ENCODE results near the gene MED6. TPM values are rescaled to one million over a fixed set of nuclear protein-coding genes. Genes with fewer than 3 reads are reported as not detected.

The MED6 gene
- total RNA-seq, 4 donors from 2014 or later: 27.6 to 71.8 (median 45.9) TPM

DNA sequence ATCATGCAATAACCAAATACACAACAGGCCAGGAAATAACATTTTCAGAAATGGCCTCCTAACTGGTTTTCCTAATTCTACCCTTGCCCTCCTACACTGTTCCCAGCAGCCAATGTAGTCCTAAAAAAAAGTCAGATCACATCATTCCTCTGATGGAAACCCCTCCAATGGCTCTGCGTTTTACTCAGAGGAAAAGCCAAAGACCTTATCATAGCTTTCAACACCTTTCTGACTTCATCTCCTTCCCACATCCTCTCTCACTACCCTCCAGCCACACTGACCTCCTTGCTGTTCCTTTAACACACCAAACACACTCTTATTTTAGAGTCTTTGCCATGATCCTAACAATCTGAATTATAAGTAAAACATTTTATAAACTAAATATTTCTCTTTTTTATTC lies 1.1 kb downstream of the MED6 start:
- H3K4me1 ChIP-seq: peaks cover 0 to 9% of the 10 kb centered on the region in 2 donors
- DNase-seq: no peak
- no peaks in the 10 kb centered on the region for H3K9me3 ChIP-seq
- TF ChIP-seq POLR2A (IDR thresholded peaks at IDR 0.05) (no peak), CTCF (IDR thresholded peaks at IDR 0.05) (no peak)
- intact Hi-C loops (cut with DNase I; ENCODE audit: low total_unique reads): no loop called here
- no peak overlapping the region for H3K27ac ChIP-seq
- H3K36me3 ChIP-seq: no peaks in the 10 kb centered on the region
- no peaks in the 10 kb centered on the region for H3K27me3 ChIP-seq
- no peak overlapping the region for H3K4me3 ChIP-seq

GRCh38 chr14:70597731-70598130 lies 2.7 kb downstream of the MED6 start:
- Histone ChIP-seq H3K4me1 (peaks cover 0 to 9% of the 10 kb centered on the region in 2 donors), H3K36me3 (no peaks in the 10 kb centered on the region), H3K9me3 (no peaks in the 10 kb centered on the region), H3K4me3 (no peak overlapping the region), H3K27ac (no peak overlapping the region), H3K27me3 (no peaks in the 10 kb centered on the region)
- TF ChIP-seq CTCF (IDR thresholded peaks at IDR 0.05) (no peak), POLR2A (IDR thresholded peaks at IDR 0.05) (no peak)
- intact Hi-C loops (cut with DNase I; ENCODE audit: low total_unique reads): no loop called here
- no peak for DNase-seq

DNA sequence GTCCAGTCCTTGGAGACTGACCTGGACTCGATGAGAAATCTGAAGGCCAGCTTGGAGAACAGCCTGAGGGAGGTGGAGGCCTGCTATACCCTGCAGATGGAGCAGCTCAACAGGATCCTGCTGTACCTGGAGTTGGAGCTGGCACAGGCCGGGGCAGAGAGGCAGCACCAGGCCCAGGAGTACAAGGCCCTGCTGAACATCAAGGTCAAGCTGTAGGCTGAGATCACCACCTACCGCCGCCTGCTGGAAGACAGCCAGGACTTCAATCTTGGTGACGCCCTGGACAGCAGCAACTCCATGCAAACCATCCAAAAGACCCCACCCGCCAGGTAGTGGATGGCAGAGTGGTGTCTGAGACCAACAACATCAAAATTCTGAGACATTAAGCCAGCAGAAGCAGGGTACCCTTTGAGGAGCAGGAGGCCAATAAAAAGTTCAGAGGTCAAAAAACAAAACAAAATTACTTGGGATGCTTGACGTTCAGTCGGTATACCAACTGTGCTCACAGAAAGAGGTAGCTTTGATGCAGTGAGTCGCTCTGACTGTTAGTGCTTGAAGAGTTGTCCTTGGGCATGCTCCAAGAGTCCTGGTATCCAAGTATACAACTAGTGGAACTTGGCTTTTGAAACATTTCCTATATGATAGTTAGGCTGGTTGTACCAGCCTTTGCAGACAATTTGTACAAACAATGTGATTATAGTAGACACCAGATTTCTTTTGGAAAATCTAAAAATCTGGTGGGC lies 4.8 kb downstream of the MED6 start:
- no peaks in the 10 kb centered on the region for H3K27me3 ChIP-seq
- no peak overlapping the region for H3K4me3 ChIP-seq
- no peak for DNase-seq
- no peak overlapping the region for H3K27ac ChIP-seq
- intact Hi-C loops (cut with DNase I; ENCODE audit: low total_unique reads): no loop called here
- no peaks in the 10 kb centered on the region for H3K9me3 ChIP-seq
- H3K4me1 ChIP-seq: peaks cover 0 to 9% of the 10 kb centered on the region in 2 donors
- peaks cover 0 to 4% of the 10 kb centered on the region in 2 donors for H3K36me3 ChIP-seq
- TF ChIP-seq POLR2A (IDR thresholded peaks at IDR 0.05) (no peak), CTCF (IDR thresholded peaks at IDR 0.05) (no peak)

DNA sequence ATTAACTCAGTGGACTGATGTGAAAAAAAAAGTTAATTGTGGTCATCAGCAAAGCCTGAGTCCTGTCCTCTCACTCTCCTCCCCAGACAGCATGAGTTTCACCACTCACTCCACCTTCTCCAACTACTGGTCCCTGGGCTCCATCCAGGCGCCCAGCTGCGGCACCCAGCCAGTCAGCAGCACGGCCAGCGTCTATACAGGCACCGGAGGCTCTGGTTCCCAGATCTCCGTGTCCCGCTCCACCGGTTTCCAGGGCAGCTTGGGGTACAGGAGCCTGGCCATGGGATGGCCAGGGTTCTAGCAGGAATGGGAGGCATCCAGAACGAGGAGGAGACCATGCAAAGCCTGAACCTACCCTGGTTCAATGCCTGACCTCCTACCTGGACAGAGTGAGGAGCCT lies 6.0 kb downstream of the MED6 start:
- no peak overlapping the region for H3K27ac ChIP-seq
- no peaks in the 10 kb centered on the region for H3K9me3 ChIP-seq
- intact Hi-C loops (cut with DNase I; ENCODE audit: low total_unique reads): no loop called here
- no peak for DNase-seq
- peaks cover 0 to 8% of the 10 kb centered on the region in 2 donors for H3K4me1 ChIP-seq
- H3K4me3 ChIP-seq: no peak overlapping the region
- no peaks in the 10 kb centered on the region for H3K27me3 ChIP-seq
- TF ChIP-seq CTCF (IDR thresholded peaks at IDR 0.05): no peak
- TF ChIP-seq POLR2A (IDR thresholded peaks at IDR 0.05): no peak
- peaks cover 0 to 4% of the 10 kb centered on the region in 2 donors for H3K36me3 ChIP-seq

- no peaks in the 10 kb centered on the region for H3K9me3 ChIP-seq
- H3K36me3 ChIP-seq: no peaks in the 10 kb centered on the region
- no peaks in the 10 kb centered on the region for H3K27me3 ChIP-seq
- H3K27ac ChIP-seq: no peak overlapping the region
- no peak for TF ChIP-seq CTCF (IDR thresholded peaks at IDR 0.05)
- H3K4me3 ChIP-seq: no peak overlapping the region
- no peak for DNase-seq
- intact Hi-C loops (cut with DNase I; ENCODE audit: low total_unique reads): no loop called here
- no peaks in the 10 kb centered on the region for H3K4me1 ChIP-seq
Measured at GRCh38 chr14:70585231-70585630, 15.2 kb downstream of the MED6 start.
